ENCODE data around the gene DNAH17.

GRCh38 chr17:78451753-78452152, 125.4 kb downstream of the DNAH17 start:
- no peak for TF ChIP-seq POLR2AphosphoS5 (IDR thresholded peaks at IDR 0.05; ENCODE audit: low read depth, low read length)
- TF ChIP-seq CTCF (IDR thresholded peaks at IDR 0.05), result no peak

Measured in SK-N-SH (cell line).